IPS-11a (cell line): ENCODE data around the gene HOXB9.

Experiments used
- H3K4me3 ChIP-seq: one replicate; pipeline ENCODE4 v1.5.1; 2013; ENCODE audit warnings: low read depth, low read length, control low read depth

The HOXB9 gene

DNA sequence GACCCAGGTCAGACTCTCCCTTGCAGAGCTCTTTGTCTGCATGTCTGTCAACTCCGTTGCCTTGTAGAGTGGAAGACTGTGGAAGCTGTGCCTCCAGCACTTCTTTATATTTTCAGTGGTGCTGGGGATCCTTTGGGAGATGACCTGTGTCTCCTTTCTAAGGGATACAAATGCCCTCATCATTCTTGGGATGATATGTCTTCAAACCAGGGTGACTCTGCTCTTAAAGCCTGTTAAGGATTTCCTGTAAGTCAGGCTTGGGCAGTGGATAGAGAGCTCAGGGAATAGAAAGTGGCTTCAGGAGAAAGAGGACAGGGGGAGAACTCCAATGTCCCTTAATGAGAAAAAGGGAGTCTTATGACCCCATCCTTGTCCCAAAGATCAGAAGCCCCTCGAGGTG, 37.6 kb downstream of the HOXB9 start:
- H3K4me3 ChIP-seq, result no peak overlapping the region

DNA sequence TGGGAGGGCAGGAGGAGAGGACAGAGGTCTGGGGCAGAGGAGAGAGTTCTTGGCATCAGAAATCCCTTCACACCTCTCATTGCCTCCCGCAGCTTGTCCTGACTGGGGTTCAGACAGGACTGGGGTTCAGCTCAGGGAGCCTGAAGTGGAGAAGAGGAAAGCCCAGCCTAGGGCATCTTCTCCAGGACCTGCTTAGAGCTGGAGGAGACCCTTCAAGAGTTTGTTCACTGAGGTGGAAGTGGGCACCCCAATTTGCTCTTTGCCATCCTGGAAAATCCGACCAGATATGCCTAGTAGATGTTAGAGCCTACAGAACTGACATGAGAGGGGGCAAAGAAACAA, 38.1 kb downstream of the HOXB9 start:
- H3K4me3 ChIP-seq, result no peak overlapping the region

DNA sequence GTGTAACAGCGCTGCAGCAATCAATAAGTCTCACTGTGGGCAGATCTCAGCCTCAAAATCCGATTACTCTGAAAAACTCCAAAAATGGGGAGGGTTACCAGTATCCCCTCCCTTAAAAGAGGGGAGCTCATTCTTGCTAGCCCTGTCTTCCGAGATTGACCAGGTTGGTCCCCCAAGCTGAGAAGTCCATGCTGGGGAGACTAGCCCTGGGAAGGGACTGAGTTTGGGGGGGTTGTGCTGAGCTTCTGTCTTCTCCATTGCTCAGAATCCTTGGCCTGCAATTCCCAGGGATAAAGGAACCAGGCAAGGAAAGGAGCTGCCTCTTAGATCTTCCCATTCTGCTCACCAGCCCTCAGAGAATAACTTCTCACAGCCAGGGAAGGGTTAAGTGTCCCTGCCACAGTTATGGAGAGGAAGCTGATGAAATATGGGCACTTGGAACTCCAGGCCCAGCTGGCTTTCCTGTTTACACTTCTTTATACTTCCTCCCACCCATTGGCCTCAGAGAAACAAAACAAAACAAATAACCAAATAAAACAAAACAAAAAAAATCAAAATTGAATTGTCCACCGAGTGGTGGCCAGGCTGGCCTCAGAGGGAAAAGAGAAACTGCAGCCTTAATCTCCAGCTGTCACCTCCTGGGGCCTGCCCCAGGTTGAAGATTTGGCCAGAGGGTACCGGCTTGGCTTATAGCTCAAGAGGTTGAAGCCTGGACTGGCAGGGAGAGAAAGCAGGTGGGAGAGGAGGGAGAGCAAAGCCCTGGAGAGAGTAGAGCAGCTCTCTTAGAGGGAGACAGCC, 38.7 kb downstream of the HOXB9 start:
- no peak overlapping the region for H3K4me3 ChIP-seq

DNA sequence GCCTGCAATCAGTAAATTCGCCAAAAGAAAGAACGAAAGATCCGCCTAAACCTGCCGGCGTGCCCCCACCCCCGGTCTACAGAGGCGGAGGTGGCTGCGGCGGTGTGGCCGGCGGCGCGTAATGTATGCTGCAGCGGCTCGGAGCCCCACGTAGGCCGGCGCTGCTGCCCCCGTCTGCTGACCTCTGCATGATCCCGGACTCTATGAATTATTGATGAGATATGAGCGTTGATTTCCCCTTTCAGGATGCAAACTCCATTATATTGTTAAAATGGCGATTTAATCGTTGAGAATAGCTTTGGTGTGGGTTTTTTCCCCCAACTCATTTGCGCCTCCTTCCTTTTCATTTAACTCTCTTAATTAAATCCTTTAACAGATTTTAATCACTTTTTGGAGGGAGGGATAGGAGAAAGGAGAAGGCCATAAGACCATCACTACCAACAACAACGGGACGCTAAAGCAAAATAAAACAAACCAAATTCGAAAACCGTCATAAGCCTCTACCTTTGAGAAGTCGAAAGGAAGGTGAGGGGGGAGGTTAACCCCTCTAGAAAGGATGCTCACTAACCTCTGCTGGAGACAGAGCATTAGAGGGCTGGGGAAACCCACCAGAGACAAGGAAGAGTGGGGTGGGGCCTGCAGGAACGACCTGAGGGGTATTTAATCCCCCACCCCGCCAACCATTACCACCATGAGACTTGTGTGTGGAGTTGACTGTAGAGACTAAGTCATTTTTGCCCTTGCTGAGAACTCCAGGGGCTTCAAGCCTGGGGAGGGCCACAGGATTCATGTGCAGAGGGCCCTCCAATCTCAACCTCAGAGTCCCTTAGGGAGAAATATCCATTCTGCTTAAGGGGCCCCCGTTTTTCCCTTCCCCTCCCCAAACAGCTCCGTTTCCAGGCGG, 39.6 kb downstream of the HOXB9 start:
- H3K4me3 ChIP-seq, result no peak overlapping the region

DNA sequence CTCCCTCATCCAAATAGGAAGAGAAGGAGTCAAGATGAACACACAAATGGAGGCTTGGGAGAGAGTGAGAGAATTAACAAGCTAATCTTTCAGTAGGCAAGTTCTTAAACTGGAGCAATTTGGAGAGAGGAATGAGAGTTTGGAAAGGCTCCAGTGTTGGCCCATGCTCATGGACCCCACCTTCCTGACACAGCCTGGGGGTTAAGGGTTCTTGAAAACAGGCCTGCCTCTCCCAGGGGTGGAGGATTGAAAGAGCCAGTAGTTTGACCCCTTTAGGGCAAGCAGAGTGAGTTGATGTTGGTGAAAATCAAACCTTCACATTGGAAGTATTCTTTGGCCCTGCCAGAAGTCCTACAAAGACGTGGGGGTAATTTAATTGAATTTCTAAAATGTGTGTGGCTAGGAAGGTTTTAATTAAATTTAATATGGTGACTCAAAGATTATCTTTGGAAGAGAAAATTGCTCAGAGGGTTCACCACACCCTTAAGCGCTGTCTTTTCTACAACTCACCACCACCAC, 41.9 kb downstream of the HOXB9 start:
- no peak overlapping the region for H3K4me3 ChIP-seq

DNA sequence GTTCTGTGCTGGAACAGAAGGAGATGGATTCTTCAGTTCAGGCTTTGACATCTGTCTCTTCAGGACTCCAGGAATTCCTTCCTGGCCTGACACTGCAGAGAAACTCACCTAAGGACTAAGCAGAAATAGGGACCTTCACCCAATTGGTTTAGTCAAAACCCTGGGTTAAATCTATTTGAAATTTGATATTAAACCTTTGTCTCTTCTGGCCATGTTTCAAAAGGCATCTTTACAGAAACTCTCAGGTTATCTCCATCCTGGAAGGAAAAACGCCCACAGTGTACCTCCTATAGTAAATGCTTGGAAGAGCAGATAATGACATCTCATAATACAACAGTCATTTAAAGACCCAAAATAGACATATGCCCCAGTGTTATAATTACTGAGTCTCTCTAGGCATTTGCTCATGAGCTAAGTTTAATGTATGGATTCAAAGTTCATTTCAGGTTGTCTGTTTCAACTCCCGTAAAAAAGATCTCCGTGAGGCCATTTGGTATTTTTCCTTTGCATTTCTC, 42.4 kb downstream of the HOXB9 start:
- H3K4me3 ChIP-seq, result no peak overlapping the region

DNA sequence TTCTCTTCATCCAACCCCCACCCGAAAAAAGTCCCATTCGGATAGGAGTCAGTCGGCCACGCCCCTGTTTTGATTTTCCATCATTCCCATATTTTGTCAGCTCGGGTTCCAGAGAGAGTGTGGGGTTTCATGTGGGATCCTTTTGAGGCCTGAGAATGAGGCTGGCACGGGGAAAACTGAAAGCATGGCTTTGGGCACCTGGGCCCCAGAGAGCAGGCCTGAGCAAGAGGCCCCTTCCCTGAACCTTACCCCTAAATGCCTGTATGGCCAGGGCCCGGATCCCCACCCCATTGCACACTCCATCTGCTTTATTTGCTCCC, 43.4 kb downstream of the HOXB9 start:
- no peak overlapping the region for H3K4me3 ChIP-seq

DNA sequence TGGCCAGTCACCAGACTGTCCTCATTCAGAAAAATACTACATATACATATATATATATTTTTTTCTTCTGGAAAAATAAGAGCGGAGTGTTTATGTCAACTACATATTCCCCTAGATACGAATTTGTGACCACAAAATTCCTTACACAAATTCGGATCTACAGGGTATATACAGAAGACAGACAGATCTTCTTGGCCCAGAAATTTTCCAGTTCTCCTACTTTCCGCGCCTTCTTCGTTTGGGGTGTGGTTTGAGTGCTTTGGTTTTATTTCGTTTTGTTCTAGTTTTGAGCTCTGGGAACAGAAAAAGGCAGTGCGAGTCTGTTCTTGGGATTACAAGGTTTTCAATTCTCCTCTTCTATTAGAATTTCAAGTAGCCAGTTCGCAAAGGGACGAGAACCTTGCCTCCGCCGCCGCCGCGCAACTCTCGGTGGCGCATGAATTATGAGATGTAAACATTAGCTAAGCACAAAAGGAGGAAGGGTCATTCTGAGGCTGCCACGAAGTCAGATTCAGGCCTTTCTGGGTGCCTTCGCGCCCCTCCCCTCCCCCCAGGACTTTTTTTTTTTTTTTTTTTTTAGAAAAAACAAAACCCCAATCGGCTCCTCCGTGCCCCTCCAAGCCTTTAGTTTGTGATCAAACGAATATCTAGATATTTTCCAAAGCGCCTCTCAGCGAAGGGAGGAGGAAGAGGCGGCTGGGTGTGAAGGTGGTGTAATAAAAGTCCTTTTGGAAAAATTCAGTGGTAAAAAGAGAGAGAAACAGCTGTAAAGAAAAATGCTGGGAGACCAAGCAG, 46.2 kb downstream of the HOXB9 start:
- H3K4me3 ChIP-seq, result no peak overlapping the region

DNA sequence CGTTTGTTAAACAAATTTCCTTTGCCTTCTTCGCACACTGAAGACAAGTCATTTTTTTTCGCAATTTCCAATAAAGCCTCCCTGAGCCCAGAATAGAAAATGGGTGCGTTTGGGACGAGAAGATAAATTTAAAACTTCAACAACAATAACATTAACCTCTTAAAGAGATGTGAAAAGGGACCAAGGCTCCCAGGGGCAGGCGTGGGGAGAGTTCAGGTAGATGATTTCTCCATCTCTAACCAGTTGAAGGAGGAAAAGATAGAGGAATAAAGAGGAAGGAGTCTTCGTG, 46.7 kb downstream of the HOXB9 start:
- no peak overlapping the region for H3K4me3 ChIP-seq

DNA sequence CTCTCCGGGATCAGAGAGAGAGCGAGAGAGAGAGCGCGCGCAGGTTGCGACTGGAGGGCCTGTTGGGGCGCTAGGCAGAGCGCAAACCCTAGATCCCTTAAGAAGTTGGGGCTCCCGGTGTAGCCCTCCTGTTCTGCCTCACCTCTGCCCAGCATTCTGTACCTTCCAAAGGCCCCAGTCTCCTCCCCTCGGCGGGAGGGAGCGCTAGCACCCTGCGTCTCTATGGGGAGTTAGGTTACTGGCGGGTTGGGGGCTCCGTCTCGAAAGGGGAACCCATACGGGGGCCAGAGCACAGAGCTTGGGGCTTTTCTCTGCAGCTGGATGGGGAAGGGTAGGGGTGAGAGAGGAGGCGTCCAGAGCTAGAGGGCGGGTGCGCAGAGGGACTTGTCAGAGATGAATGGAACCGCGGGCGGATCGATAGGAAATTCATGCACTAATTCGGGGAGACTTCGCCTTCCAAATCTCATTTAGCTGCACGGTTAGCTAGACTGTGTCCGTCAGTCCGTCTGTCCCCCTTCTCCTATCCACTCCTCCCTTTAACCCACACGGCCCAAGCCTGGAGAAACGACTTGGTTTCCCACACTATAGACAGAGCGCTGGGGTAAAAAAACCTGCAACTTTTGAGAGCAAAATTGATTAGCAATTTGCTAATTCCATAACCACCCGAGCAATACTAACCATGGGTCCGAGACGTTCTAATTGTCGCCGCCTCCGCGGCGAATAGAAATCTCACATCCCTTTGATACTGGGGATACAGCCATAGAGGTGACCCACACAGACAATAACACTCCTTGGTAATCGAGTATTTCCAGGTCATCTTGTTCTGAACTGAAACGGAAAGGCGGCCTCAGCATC, 47.3 kb downstream of the HOXB9 start:
- no peak overlapping the region for H3K4me3 ChIP-seq

DNA sequence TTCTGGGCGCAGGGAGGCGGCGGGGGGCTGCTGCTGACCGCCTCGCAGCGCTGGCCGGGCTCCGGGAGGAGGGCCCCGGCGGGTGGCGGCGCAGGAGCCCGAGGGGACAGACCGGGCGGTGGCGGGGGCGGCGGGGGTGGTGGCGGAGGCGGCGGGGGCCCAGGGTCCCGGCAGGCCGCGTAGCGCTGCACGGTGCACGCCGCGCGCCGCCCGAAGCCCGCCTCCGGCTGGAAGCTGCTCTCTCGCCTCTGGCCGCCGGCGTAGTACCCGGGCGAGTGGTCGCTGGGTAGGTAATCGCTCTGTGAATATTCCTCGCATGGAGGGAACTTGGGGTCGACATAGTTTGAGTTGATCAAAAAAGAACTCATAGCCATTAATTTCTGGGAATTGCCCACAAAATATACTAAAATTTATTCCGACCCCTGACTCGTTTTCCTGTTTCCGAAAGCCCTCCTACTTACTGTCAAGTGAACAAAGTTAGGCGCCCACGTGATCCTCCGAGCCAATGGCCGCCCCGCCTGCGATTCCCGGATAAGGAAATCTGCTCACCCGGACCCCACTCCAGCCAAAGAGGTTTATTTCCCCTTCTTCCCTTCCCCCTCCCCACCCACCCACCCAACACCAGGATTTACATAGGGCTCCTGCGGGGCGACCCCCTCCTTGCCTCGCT, 48.1 kb downstream of the HOXB9 start, which contains the start of gene HOXB4:
HOXB4 (minus strand) TSS at position 405 of the 670 bp plus-strand sequence; CDS start at position 374, 31 bp downstream.
- no peak within 1 kb of the TSS for H3K4me3 ChIP-seq

DNA sequence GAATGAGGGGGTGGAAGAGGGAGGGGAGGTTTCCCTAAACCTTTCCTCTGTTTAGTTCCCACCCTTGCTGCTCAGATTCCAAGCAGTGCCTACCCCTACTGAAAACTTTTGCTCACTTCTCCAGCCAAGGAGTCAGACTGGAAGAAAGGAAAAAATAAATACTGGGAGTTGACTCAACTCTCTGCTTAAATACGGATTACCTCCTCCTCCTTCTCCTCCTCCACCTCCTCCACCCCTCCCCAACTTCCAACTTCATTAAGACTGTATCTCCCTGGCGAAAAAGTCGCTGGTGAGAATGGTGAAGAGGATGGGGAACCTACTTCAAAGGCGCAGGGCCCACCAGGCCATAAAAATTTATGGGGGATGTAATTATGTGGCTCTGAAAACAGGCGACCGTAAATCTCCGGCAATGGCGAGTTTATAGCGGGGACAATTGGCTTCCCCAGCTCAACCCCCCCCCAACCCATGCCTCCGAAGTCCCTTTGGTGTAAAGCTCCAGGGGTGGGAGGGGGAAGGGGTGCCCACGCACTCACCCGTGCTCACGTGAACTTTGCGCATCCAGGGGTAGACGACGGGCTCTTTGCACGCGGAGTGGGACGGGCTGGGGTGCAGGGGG, 48.7 kb downstream of the HOXB9 start:
- H3K4me3 ChIP-seq, result no peak overlapping the region

DNA sequence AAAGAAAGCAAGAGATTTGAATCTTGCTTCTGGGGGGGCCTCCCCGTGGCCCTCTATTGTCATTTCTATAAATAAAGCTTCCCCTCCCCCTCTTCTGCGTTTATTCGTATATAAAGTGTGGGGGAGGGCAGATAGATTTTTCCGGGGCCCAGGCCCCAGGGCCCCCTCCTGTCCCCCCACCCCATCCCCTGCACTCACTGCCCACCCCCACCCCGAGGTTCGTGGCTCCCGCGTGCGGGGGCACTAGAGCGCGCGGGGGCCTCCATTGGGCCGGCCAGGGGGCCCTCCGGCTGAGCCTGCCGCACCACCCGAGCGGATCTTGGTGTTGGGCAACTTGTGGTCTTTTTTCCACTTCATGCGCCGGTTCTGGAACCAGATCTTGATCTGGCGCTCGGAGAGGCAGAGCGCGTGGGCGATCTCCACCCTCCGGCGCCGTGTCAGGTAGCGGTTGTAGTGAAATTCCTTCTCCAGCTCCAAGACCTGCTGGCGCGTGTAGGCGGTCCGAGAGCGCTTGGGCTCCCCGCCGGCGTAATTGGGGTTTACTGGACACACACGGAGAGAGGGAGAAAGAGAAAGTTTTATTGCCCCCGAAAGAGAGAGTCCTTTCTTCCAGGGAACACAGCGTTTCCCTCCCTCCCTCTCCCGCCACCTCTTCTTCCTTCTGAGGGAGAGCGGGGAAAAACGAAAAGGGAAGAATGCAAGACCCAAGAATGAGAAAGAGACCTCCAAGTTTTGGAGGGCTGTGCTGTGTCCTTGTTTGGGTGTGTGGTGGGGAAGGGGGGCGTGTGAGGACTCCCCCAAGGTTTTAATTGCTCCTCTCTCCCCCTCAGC, 49.5 kb downstream of the HOXB9 start:
- H3K4me3 ChIP-seq, result no peak overlapping the region

DNA sequence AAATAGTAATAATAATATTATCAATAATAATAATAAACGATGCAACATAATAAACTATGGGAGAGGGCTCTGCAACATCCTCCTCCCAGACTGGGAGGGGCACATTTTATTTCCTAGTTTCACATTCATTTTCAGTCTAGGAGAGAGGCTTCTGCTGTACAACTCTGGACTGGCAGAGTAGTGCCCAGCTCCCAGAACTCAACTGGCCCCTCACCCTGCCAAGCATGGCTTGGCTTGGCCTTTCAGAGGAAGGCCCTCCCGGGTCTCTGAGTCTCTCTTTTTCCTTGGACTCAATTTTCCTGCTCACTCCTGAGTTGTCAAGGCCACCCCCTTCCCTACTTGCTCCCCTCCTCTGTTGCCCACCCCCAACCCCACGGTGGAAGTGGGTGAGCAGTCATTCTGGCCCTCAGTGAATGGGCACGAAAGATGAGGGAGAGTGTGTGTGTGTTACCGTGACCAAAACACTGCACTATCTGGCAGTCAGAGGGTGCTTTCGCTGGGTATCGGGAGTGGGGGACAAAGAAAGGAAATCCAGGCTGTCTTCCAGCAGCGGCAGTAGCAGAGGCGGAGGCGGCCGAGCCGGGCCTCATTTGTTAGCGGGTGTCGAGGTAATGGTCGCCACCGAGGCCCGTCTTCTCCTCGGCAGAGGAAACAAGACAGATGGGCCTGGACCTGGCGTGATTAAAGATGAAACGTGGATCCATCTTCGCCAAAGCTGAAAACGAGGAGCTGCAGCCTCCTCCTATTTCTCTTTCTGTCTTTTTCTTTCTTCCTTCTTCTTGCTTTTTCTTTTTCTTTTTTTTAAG, 50.3 kb downstream of the HOXB9 start:
- H3K4me3 ChIP-seq, result no peak overlapping the region

DNA sequence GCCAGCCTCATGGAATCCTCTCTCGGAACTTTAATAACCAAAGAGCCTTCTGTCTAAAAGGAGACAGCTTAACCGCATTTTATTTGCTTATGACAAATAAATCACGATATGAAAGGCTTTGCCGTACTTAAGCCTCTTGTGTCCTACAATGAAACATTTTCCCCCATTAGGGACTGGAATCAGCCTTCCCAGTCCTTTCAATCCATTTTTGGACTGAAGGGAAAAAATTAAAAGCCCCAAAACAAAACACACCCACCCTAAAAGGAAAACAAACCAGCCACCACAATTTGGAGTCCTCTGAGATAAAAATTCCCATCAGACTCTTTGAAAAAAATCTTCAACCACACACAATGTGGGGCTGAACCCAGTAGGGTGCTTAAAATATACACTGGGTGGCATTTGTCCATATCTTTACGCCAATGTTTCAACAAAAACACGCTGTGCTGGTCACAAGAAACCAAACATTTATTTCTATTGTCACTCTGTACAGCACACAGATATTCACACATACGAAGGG, 51.0 kb downstream of the HOXB9 start:
- no peak overlapping the region for H3K4me3 ChIP-seq

DNA sequence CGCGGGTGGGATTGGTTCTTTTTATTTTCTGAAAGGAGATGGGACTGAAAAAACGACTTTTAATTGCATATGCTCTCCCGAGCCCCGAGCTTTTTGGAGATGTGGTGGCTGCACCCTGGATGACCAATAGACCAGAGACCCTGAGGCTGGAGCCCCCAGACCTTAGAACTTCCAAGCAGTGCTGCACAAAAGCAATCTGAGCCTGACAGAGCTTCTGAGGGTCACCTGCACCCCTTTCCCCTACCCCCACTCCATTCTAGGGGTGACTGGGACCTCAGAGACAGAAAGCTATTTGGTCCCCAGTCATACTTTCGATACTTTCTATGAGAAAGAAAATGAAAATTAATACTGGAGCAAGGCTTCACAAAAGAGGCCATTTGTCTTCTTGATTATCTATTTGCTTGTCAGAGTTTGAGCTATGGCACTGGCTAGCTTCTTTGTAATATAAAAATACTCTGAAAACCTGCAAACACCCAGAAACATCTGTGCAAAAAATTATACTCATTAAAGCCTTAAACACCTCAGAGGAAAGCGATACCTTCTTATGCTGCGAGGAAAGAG, 51.6 kb downstream of the HOXB9 start:
- no peak overlapping the region for H3K4me3 ChIP-seq

DNA sequence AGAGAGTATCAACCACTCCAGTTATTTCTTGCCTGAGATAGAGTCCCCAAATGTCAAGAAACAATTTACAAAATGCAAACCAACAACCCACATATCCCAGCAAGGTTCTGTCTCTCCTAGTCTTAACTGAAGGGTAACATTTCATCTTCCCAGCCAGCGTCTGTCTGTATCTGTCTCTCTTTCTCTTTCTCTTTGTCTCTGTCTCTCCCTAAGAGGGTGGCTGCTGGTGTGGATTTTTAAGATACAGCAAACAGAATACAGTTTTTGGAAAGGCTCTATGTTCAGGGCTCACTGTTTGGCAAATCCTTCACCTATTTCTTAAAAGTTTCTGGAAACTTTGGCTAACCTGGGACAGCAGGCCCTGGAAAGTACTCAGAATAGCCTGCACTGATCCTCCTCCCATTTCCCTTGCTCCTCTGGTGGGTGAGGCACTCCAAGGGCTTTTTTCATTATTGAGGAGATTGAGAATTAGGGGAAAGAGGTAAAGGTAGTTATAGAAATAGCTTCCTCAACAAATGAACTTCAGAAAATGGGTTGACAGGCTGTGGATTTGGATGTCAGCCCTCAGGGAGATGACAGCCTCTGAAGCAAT, 54.2 kb downstream of the HOXB9 start:
- no peak overlapping the region for H3K4me3 ChIP-seq
